Activated CD4-positive, alpha-beta memory T cell treated with anti-CD3 and anti-CD28 coated beads for 36 hours (primary cell): ENCODE results near the gene PPFIA3. TPM values are rescaled to one million over a fixed set of nuclear protein-coding genes. Genes with fewer than 3 reads are reported as not detected.

Experiments
- CTCF ChIA-PET: fragments of 350-600 bp; sonication (Branson Sonifier 250); formaldehyde crosslinking; loops from one replicate; lab custom pipeline; 2021; ENCODE audit warnings: antibody characterized with exemption, inconsistent platforms; lab: Charles Lee
- POLR2A ChIA-PET: fragments of 350-600 bp; sonication (Branson Sonifier 250); formaldehyde crosslinking; loops from one replicate; lab custom pipeline; 2021; ENCODE audit warnings: antibody characterized with exemption; lab: Charles Lee
- DNase-seq: peaks from one replicate; pipeline ENCODE4 v3.0.0-alpha.2; 2020
- H3K27ac Mint-ChIP-seq: one replicate; pipeline ENCODE4 v1.8.0; 2021; ENCODE audit warnings: mixed read lengths
- H3K27me3 Mint-ChIP-seq: one replicate; pipeline ENCODE4 v1.8.0; 2021; ENCODE audit warnings: mixed read lengths
- H3K36me3 Mint-ChIP-seq: one replicate; pipeline ENCODE4 v1.8.0; 2021; ENCODE audit warnings: mixed read lengths
- H3K4me1 Mint-ChIP-seq: one replicate; pipeline ENCODE4 v1.8.0; 2021; ENCODE audit warnings: low read depth, mixed read lengths
- H3K4me3 Mint-ChIP-seq: one replicate; pipeline ENCODE4 v1.8.0; 2021; ENCODE audit warnings: mild to moderate bottlenecking, mixed read lengths
- H3K9me3 Mint-ChIP-seq: one replicate; pipeline ENCODE4 v1.8.0; 2021; ENCODE audit warnings: mixed read lengths
- intact Hi-C: fragments of 100-400 bp; cut with micrococcal nuclease; formaldehyde crosslinking; loops from one replicate; pipeline ENCODE4 v1.15.1; 2023
- total RNA-seq, 2 experiments: library from RNA; stranded (reverse); gene quantifications; one replicate each; pipeline ENCODE4 v1.2.3, GENCODE V29; 2021

PPFIA3 gene
- total RNA-seq, 2 experiments from 2014 or later = 3.5 to 5.0 TPM

DNA sequence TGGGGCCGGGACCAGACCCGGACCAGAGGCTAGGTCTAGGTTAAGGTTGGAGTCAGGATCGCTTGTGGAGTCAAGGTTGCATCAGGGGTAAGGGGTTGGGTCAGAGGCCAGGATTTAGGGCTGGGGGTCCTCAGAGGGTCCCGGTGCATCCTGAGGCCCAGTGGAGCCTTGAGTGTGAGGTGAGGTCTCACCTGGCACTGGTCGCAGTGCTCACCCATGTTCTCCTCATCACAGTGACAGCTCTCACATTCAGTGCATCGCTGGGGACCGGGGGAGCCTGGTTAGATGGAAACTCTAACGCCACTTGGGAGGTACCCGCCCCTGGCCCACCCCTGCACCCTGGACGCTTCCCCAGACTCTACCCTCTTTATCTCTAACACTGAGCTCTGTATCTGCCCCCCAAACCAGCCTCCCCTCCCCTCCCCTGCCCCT lies 32.8 kb downstream of the PPFIA3 start:
- H3K4me3 Mint-ChIP-seq = no peak overlapping the region
- intact Hi-C loops = no loop called here
- no peaks in the 10 kb centered on the region for H3K36me3 Mint-ChIP-seq
- peaks cover 25% of the 10 kb centered on the region for H3K4me1 Mint-ChIP-seq
- DNase-seq = no peak
- CTCF ChIA-PET = interaction anchor here (1.1 to 1.2 kb wide), 3 partner anchors 38 to 73 kb away, joined by 3 to 4 read pairs (median 4); partner anchors contain the start of gene LIN7B
- POLR2A ChIA-PET = no interaction called here
- no peak overlapping the region for H3K27ac Mint-ChIP-seq
- peaks cover 67% of the 10 kb centered on the region for H3K27me3 Mint-ChIP-seq
- no peaks in the 10 kb centered on the region for H3K9me3 Mint-ChIP-seq

- CTCF ChIA-PET = interaction anchor here (1.2 kb wide), 1 partner anchor 39 kb away, joined by 4 read pairs; the partner anchor contains the start of gene LIN7B
- H3K4me1 Mint-ChIP-seq = peaks cover 26% of the 10 kb centered on the region
- intact Hi-C loops = no loop called here
- no peak overlapping the region for H3K27ac Mint-ChIP-seq
- H3K4me3 Mint-ChIP-seq = no peak overlapping the region
- no peaks in the 10 kb centered on the region for H3K9me3 Mint-ChIP-seq
- POLR2A ChIA-PET = no interaction called here
- no peak for DNase-seq
- peaks cover 66% of the 10 kb centered on the region for H3K27me3 Mint-ChIP-seq
- H3K36me3 Mint-ChIP-seq = no peaks in the 10 kb centered on the region
These were observed 33.9 kb downstream of the PPFIA3 start for GRCh38 chr19:49153167-49153809.

DNA sequence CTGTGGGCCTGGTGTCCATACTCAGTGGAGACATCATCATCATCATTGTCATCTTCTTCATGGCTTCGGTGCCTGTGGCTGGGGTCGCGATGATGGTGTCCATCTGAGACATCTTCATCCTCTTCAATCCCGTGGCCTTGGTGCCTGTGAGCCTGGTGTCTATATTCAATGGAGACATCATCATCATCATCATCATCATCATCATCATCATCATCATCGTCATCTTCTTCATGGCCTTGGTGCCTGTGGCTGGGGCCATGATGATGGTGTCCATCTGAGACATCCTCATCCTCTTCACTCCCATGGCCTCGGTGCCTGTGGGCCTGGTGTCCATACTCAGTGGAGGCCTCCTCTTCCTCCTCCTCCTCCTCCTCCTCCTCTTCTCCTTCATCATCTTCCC lies 34.9 kb downstream of the PPFIA3 start:
- H3K9me3 Mint-ChIP-seq = no peaks in the 10 kb centered on the region
- no peak for DNase-seq
- peaks cover 63% of the 10 kb centered on the region for H3K27me3 Mint-ChIP-seq
- ChIA-PET CTCF (no interaction called here), POLR2A (no interaction called here)
- no peaks in the 10 kb centered on the region for H3K36me3 Mint-ChIP-seq
- no peak overlapping the region for H3K4me3 Mint-ChIP-seq
- H3K27ac Mint-ChIP-seq = no peak overlapping the region
- peaks cover 21% of the 10 kb centered on the region for H3K4me1 Mint-ChIP-seq
- intact Hi-C loops = no loop called here

DNA sequence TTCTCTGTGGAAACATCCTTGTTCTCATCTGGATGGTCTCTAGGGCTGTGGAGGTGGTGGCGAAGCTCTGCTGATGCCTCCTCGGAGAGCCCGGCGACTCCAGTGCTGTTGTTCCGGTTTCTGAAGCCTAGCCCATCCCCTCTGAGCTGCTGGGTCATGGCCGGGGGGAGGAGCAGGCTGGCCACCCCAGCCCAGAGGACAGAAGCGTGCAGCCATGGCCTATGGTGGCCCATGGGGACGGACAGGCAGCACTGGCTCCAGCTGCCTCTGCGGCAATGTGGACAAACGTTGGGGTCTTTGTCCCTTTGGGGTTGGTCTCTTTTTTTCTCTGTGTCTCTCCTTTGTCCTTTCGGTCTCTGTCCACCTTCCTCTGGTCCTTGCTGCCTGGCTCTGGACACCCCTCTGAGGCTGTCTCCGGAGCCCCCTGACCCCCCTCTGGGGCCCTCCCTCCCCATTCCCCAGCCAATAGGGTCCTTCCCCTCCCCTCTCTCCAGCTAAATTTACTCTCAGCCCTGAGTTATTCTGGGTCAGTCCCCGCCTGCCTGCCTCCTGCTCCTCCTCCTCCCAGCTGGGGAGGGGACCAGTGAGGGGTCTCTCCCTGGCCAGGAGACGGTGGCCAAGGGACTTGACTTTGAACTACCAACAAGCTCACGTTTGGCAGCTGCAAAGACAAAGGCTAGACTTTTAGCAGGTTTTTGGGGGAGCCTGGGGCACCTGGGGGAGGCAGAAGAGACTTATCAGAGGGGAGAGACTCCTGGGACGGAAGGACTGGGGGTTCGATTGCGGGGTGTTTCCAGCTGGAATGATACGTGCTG lies 35.9 kb downstream of the PPFIA3 start, which contains the start of gene HRC:
Gene HRC, minus strand, starts transcription at position 392 of the 815 bp plus-strand sequence. Its CDS starts 159 bp downstream, at position 233.
- Mint-ChIP-seq H3K4me1 (peaks cover 13% of the 10 kb centered on the region), H3K27ac (no peak within 1 kb of the TSS), H3K36me3 (no peaks in the 10 kb centered on the region), H3K27me3 (peaks cover 62% of the 10 kb centered on the region), H3K4me3 (no peak within 1 kb of the TSS), H3K9me3 (no peaks in the 10 kb centered on the region)
- POLR2A ChIA-PET = no interaction called here
- CTCF ChIA-PET = interaction anchor here (1.0 kb wide), 1 partner anchor 9 kb away, joined by 3 read pairs; no protein-coding TSS in a partner anchor
- intact Hi-C loops = no loop called here
- no peak for DNase-seq

DNA sequence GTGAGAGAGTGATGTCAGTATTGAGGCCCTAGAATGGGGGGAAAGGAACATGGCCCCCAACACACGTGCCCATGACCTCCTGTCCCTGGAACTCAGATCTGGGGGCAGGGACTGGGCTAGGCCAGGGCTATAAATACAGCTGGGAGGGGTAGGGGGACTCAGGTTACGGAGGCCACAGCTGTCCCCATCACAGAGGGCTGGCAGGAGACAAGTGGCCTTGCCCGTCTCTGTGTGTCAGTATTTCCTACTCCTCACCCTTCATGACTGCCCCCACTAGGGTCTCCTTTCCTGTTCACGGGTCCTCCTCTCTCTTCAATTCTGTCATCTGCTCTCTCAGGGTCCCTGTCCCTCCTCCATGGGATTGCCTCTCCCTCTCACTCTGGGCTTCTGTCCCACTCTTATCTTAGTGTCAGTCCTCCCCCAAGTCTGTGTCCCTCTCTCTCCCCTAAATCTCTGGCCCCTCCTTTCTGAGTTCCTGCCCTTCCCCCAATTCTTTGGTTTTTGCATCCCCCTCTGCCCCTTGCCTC lies 36.5 kb downstream of the PPFIA3 start:
- no peak for DNase-seq
- intact Hi-C loops = no loop called here
- ChIA-PET POLR2A (no interaction called here), CTCF (interaction anchor here (1.0 kb wide), 1 partner anchor 9 kb away, joined by 3 read pairs; no protein-coding TSS in a partner anchor)
- Mint-ChIP-seq H3K9me3 (no peaks in the 10 kb centered on the region), H3K36me3 (no peaks in the 10 kb centered on the region), H3K4me1 (peaks cover 11% of the 10 kb centered on the region), H3K4me3 (no peak overlapping the region), H3K27ac (no peak overlapping the region), H3K27me3 (peaks cover 65% of the 10 kb centered on the region)

- POLR2A ChIA-PET = no interaction called here
- no peaks in the 10 kb centered on the region for H3K36me3 Mint-ChIP-seq
- H3K27ac Mint-ChIP-seq = no peak within 1 kb of the TSS
- CTCF ChIA-PET = no interaction called here
- H3K27me3 Mint-ChIP-seq = peaks cover 53% of the 10 kb centered on the region
- DNase-seq = peak; percentile 69
- intact Hi-C loops = no loop called here
- H3K4me3 Mint-ChIP-seq = peak within 1 kb of the TSS; percentile 27
- H3K9me3 Mint-ChIP-seq = no peaks in the 10 kb centered on the region
- peaks cover 6% of the 10 kb centered on the region for H3K4me1 Mint-ChIP-seq
These were observed 38.3 kb downstream of the PPFIA3 start, which contains the start of gene TRPM4 for GRCh38 chr19:49157445-49158224. Gene TRPM4 (plus strand): TSS chr19:49157792. CDS start chr19:49157867, 75 bp downstream.

- ChIA-PET POLR2A (no interaction called here), CTCF (interaction anchor here (0.8 to 1.2 kb wide), 4 partner anchors 14 to 143 kb away, joined by 3 read pairs; partner anchors contain the start of gene LHB)
- intact Hi-C loops = no loop called here
- H3K27ac Mint-ChIP-seq = no peak overlapping the region
- no peak for DNase-seq
- H3K4me3 Mint-ChIP-seq = no peak overlapping the region
- H3K9me3 Mint-ChIP-seq = no peaks in the 10 kb centered on the region
- no peaks in the 10 kb centered on the region for H3K36me3 Mint-ChIP-seq
- H3K4me1 Mint-ChIP-seq = peaks cover 6% of the 10 kb centered on the region
- peaks cover 31% of the 10 kb centered on the region for H3K27me3 Mint-ChIP-seq
These were observed 41.3 kb downstream of the PPFIA3 start for GRCh38 chr19:49160450-49161189.

GRCh38 chr19:49161987-49162386 lies 42.6 kb downstream of the PPFIA3 start:
- H3K4me3 Mint-ChIP-seq = no peak overlapping the region
- no peak for DNase-seq
- H3K9me3 Mint-ChIP-seq = no peaks in the 10 kb centered on the region
- ChIA-PET POLR2A (no interaction called here), CTCF (interaction anchor here (1.4 kb wide), 2 partner anchors 37 to 63 kb away, joined by 3 read pairs; no protein-coding TSS in a partner anchor)
- intact Hi-C loops = no loop called here
- peaks cover 26% of the 10 kb centered on the region for H3K27me3 Mint-ChIP-seq
- H3K4me1 Mint-ChIP-seq = peaks cover 6% of the 10 kb centered on the region
- H3K27ac Mint-ChIP-seq = no peak overlapping the region
- H3K36me3 Mint-ChIP-seq = no peaks in the 10 kb centered on the region

DNA sequence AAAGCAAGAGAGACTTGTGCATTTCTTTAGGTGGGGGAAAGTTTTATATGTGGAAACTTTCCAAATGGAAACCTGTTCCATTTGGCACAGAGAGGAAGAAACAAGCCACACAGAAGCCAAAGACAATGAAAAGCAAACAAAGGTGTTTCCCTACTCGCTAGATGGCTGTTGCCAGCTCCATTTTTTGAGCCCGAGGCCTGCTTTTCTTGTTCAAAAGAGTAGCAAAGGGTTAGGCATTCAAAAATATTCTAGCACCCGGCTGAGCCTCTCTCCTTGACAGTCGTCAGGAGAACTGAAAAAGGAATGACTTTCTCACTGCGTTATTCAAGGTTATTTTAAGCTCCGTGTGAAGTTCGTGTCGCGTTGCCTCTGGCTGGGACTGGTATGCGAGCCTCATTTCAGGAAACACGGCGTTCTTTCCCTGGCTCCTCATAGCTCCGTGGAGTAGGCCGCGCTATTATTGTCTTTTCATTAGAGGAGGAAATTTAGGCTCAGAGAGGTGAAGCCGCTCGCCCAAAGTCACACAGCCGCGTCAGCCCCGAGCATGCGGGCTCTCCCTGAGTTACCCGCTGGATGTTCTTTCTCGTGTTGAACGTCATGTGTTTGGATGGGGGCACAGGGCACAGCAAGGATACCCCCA lies 45.9 kb downstream of the PPFIA3 start:
- no peak overlapping the region for H3K4me3 Mint-ChIP-seq
- CTCF ChIA-PET = no interaction called here
- peaks cover 10% of the 10 kb centered on the region for H3K27me3 Mint-ChIP-seq
- POLR2A ChIA-PET = no interaction called here
- no peaks in the 10 kb centered on the region for H3K36me3 Mint-ChIP-seq
- no peaks in the 10 kb centered on the region for H3K9me3 Mint-ChIP-seq
- intact Hi-C loops = no loop called here
- H3K4me1 Mint-ChIP-seq = no peaks in the 10 kb centered on the region
- no peak overlapping the region for H3K27ac Mint-ChIP-seq
- DNase-seq = no peak

GRCh38 chr19:49165865-49166301 lies 46.5 kb downstream of the PPFIA3 start:
- CTCF ChIA-PET = no interaction called here
- no peak overlapping the region for H3K27ac Mint-ChIP-seq
- intact Hi-C loops = no loop called here

More at GRCh38 chr19:49165865-49166301, 46.5 kb downstream of the PPFIA3 start:
- POLR2A ChIA-PET = no interaction called here
- no peaks in the 10 kb centered on the region for H3K36me3 Mint-ChIP-seq
- peaks cover 8% of the 10 kb centered on the region for H3K27me3 Mint-ChIP-seq
- no peaks in the 10 kb centered on the region for H3K9me3 Mint-ChIP-seq
- H3K4me1 Mint-ChIP-seq = no peaks in the 10 kb centered on the region
- no peak overlapping the region for H3K4me3 Mint-ChIP-seq
- no peak for DNase-seq
